Left lung (tissue), 10 donors: ENCODE data around the gene ANKRD18A. TPM values are rescaled to one million over a fixed set of nuclear protein-coding genes. Genes with fewer than 3 reads are reported as not detected.
A peak's percentile ranks its signal among the peaks of the same experiment; 100 is the strongest.
"Not testable (repeated sequence)": the region's sequence is repeated elsewhere in the genome, so short reads cannot be mapped to it uniquely, and the experiment has no call there.

Source experiments
- ATAC-seq: fragments of 200-7000 bp; cut with Tn5 transposase; one replicate; pipeline ENCODE4 v1.9.1; 2020; ENCODE audit warnings: moderate library complexity
- DNase-seq, 4 donors: peaks; one replicate each; pipeline ENCODE4 v3.0.0-alpha.2; 2013 to 2020
- H3K27ac ChIP-seq, 2 donors: fragments of 200-600 bp; sonication (generic) in 1 of 2; one replicate each; pipeline versions ENCODE4 v1.5.0 to v1.8.0; 2020 to 2021
- H3K27me3 ChIP-seq, 2 donors: fragments of 200-600 bp; sonication (generic) in 1 of 2; one replicate each; pipeline versions ENCODE4 v1.5.0 to v1.8.0; 2020 to 2021
- H3K36me3 ChIP-seq, 2 donors: fragments of 200-600 bp; sonication (generic) in 1 of 2; one replicate each; pipeline versions ENCODE4 v1.5.0 to v1.8.0; 2020 to 2021
- H3K4me1 ChIP-seq, 2 donors: fragments of 200-600 bp; one replicate each; pipeline ENCODE4 v1.8.0; 2021
- H3K4me3 ChIP-seq, 2 donors: fragments of 200-600 bp; sonication (generic) in 1 of 2; one replicate each; pipeline versions ENCODE4 v1.5.0 to v1.8.0; 2020 to 2021; ENCODE audit warnings: mild to moderate bottlenecking in 1 of 2
- H3K9me3 ChIP-seq, 2 donors: fragments of 200-600 bp; sonication (generic) in 1 of 2; one replicate each; pipeline versions ENCODE4 v1.5.0 to v1.8.0; 2020 to 2021
- CTCF ChIP-seq, 2 donors: fragments of 200-600 bp; sonication (generic) in 1 of 2; IDR thresholded peaks; one replicate each; pipeline versions ENCODE4 v1.5.0 to v1.8.0; 2021; ENCODE audit warnings: antibody characterized with exemption in 2 of 2
- intact Hi-C, 2 donors: fragments of 100-400 bp; cut with DNase I; formaldehyde crosslinking; loops; one replicate each; pipeline versions ENCODE4 v1.11.2 to v1.14.2; 2022
- polyA plus RNA-seq, 6 donors: library from polyadenylated mRNA; unstranded; fragments of 120-200 nt; gene quantifications; one replicate each; pipeline ENCODE4 v1.2.1, GENCODE V29; 2013; ENCODE audit not compliant: insufficient read length in 6 of 6
- total RNA-seq, 2 donors: library from RNA; stranded (reverse); fragmentation: NEBNext Ultra II Directional; extraction: Animal tissue kit (Norgen Biotek cat#: 25700); gene quantifications; one replicate each; pipeline ENCODE4 v1.2.1, GENCODE V29; 2021
- donor health status: DM: no; HTN: yes; CAD: no.
- donor health status: DM: no; HTN: no; CAD: no.

Gene ANKRD18A
- total and polyA plus RNA-seq, 8 donors, result 2.2 to 7.0 (median 3.3) TPM

DNA sequence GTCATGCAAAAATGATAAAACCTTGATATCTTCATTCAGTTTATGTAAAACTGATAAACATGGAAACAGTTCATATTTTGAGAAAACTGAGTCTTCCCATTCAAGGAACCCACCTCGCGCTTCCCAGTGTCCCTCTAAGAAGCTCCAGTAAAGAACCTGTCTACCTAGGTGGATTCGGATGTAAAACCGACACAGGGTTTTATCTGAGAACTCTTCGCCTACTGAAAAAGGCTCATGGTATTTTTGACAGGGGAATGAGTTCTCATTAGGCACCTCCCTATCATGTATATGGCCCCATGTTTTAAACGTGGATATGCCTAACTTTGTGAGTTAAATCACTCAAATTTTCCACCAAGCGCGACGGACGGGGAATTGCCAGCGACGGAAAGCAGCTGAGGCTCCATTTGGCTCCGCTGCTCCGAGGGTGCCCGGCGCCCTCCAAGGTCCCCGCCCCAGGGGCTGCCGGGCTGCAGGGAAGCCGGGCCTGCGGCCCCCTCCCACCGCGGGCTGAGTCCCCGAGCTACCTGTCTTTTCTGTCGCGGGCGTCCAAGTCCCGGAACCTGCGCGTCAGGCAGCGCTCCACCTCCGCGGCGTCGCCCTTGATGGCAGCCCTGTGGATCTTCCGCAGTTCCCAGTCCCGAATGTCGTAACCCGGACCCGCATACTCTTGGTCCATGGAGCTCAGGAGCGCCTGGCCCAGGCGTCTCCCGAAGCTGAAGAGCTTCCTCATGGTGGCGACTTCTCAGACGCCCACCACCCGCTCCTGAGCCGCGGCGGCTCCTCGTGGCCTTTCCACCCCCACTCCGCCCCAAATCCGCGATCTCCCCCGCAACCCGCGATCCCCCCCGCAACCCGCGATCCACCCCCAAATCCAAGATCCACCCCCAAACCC, 594 bp downstream of the ANKRD18A start:
- Histone ChIP-seq H3K27ac (no peak overlapping the region), H3K4me3 (peak overlapping the region; percentile 31 to 49), H3K9me3 (peaks cover 0 to 2% of the 10 kb centered on the region in 2 donors), H3K4me1 (peaks cover 0 to 30% of the 10 kb centered on the region in 2 donors), H3K27me3 (peaks cover 37 to 69% of the 10 kb centered on the region in 2 donors), H3K36me3 (no peaks in the 10 kb centered on the region)
- intact Hi-C loops, result no loop called here
- peak in 1 of 4 donors; percentile 84 for DNase-seq
- peak; percentile 9 for ATAC-seq
- TF ChIP-seq CTCF (IDR thresholded peaks at IDR 0.05), result no peak

DNA sequence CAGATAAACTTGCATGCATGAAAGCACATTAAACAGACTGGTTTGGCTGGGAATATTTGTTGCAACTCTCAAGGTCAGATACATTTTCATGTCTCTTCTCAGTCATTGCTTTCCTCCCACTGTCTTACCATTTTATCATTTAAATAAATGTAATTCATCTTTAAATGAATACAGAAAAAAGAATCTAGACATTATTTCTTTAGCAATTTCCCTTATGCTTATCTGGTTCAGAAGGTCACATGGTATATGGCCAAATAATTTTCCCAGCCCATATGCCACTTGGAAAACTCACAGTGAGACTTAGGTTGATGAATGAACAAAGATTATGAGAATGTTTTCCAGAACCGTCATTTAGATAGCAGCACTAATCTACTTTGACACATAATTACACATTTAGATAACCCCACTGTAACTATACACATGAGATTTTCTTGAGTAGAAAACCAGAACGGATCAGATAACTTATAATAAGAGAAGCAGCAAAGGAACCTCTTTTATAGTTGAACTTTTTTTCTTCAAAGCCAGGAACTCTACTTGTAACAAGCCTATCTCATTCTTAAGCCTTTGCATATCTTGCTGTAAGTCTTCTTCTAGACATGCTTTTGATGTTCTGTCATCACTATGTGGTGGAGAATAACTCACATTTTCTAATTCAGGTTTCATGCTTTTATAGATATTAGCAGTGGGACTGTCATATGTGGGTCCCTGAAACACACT, 22.2 kb downstream of the ANKRD18A start:
- H3K27ac ChIP-seq, intact Hi-C loops, H3K4me1 ChIP-seq, H3K27me3 ChIP-seq, H3K9me3 ChIP-seq, ATAC-seq, H3K4me3 ChIP-seq, H3K36me3 ChIP-seq: not testable (repeated sequence)
- peak in 1 of 4 donors; percentile 11 for DNase-seq

DNA sequence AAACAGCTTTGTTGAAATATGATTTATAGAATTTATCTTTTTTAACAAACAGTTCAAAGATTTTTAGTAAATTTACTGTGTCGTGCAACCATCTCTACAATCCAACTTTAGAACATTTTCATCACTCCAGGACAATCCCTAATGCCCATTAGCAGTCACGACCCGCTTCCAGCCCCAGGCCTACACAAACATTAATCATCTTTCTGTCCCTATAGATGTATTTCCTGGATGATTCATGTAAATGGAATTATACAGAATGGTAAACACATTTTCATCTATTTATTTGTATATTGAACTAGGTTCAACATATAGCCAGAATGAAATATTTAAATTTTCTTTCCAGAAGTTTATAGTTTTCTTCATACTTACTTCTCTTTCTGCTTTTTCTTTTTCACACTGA, 25.3 kb downstream of the ANKRD18A start:
- H3K27ac ChIP-seq, H3K4me1 ChIP-seq, ATAC-seq, H3K9me3 ChIP-seq, H3K36me3 ChIP-seq, DNase-seq, H3K27me3 ChIP-seq, intact Hi-C loops, H3K4me3 ChIP-seq: not testable (repeated sequence)

DNA sequence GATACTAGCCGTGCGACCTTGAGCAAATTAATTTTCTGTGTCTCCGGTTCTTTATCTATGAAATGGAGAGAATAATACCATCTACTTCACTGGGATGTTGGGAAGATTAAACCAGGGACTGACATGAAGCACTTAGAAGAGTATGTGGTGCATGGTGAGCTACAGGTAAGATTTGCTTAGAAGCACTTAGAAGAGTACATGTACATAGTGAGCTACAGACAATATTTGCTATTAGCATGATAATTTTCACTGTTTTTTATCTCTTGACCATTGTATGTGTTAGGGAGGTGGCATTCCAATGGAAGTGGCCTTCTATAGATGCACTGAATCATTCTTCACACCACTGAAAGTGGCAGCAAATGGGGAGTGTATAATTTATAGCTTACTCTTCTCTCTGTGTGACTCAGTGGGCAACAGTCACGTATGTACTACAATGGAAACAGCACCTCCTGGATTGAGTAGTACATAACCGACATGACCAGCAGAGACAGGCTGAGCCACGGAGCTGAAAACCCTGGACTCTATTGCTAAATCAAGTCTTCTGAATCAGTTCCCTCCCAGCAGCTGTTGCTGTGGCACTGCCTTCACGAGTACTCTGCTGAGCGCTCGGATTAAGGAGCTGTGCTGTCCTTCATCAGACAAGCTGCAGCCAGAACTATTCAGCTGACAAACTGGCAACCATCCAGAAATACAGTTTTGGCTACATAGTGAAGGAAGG, 28.9 kb downstream of the ANKRD18A start:
- intact Hi-C loops, ATAC-seq: not testable (repeated sequence)
- peak in 2 of 4 donors; percentile 26 to 70 for DNase-seq

GRCh38 chr9:38583765-38584164, 36.6 kb downstream of the ANKRD18A start:
- DNase-seq, H3K4me3 ChIP-seq, H3K4me1 ChIP-seq, H3K36me3 ChIP-seq, H3K27ac ChIP-seq, ATAC-seq, H3K9me3 ChIP-seq, intact Hi-C loops, H3K27me3 ChIP-seq: not testable (repeated sequence)

More for the DNA sequence above, 28.9 kb downstream of the ANKRD18A start:
- H3K4me1 ChIP-seq, H3K27ac ChIP-seq, H3K4me3 ChIP-seq, H3K27me3 ChIP-seq, H3K36me3 ChIP-seq, H3K9me3 ChIP-seq: not testable (repeated sequence)

DNA sequence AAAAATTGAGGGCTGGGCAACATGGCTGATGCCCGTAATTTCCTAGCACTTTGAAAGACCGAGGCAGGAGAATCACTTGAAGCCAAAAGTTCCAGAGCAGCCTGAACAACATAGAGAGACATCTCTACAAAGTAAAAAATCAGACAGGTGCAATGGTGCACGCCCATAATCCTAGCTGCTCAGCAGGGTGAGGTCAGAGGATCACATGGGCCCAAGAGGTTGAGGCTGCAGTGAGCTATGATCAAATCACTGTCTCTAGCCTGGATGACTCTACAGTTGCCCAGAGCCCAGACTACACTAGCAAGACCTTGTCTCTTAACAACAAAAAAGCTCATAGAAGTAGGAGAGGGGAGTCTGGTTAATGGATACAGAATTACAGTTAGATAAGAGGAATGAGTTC, 40.3 kb downstream of the ANKRD18A start:
- H3K4me3 ChIP-seq, H3K27ac ChIP-seq, H3K4me1 ChIP-seq, DNase-seq, H3K9me3 ChIP-seq, H3K27me3 ChIP-seq, H3K36me3 ChIP-seq, ATAC-seq, intact Hi-C loops: not testable (repeated sequence)

DNA sequence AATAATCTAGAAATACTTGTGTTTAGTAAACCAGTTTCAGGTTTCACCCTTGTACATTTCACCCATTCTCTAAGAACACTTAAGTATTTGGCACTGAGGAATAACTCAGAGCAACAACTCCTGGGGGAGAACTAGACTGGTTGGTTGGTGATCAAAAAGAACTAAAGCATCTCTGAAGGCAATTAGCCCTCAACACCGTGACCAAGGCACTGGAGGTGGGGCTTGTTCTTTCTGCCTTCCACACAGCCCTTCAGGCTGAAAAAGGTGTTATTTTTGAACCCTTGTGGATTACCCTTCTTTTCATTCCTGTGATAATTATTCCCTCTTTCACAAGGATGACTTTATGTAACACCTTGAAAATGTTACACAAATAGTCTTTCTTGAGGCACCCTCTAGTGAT, 44.2 kb downstream of the ANKRD18A start:
- intact Hi-C loops, H3K4me3 ChIP-seq, ATAC-seq, H3K36me3 ChIP-seq, H3K27ac ChIP-seq, H3K27me3 ChIP-seq, H3K4me1 ChIP-seq, DNase-seq, H3K9me3 ChIP-seq: not testable (repeated sequence)

DNA sequence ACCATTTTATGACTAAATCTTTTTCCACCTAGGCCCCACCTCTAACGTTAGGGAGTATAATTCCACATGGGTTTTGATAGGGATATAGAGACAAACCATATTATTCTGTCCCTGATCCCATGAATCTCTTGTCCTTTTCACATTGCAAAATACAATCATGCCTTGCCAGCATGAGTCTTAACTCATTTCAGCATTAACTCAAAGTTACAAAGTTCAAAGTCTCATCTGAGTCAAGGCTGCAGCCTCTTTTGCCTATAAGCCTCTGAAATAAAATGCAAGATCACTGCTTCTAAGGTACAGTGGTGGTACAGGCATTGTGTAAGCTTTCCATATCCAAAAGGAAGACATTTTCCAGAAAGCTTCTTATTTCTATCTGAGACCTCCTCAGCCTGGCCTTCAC, 54.3 kb downstream of the ANKRD18A start:
- H3K4me3 ChIP-seq, H3K27ac ChIP-seq, H3K9me3 ChIP-seq, H3K36me3 ChIP-seq, H3K27me3 ChIP-seq, intact Hi-C loops, ATAC-seq, H3K4me1 ChIP-seq, DNase-seq: not testable (repeated sequence)

- intact Hi-C loops, DNase-seq, H3K4me3 ChIP-seq, H3K27ac ChIP-seq, H3K9me3 ChIP-seq, H3K4me1 ChIP-seq, H3K27me3 ChIP-seq, H3K36me3 ChIP-seq, ATAC-seq: not testable (repeated sequence)
These were observed 55.2 kb downstream of the ANKRD18A start for GRCh38 chr9:38565178-38565577.

- ATAC-seq, H3K27ac ChIP-seq, intact Hi-C loops, DNase-seq, H3K36me3 ChIP-seq, H3K4me1 ChIP-seq, H3K4me3 ChIP-seq, H3K27me3 ChIP-seq, H3K9me3 ChIP-seq: not testable (repeated sequence)
These were observed 56.5 kb downstream of the ANKRD18A start for GRCh38 chr9:38563911-38564310.

DNA sequence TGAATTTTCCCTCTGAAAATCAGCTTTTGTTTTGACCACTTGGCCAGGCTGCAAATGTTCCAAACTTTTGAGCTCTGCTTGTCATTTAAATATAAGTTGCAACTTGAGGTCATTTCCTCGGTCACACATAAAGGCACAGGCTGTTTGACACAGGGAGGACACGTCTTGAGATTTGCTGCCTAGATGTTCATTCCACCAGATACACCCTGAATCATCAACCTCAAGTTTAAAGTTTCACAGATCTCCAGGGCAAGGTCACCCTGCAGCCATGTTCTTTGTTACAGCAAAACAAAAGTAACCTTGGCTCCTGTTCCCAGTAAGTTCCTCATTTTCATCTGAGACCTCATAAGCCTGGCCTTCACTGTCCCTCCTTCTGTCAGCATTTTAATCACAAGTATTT, 59.3 kb downstream of the ANKRD18A start:
- H3K36me3 ChIP-seq, H3K4me3 ChIP-seq, H3K27me3 ChIP-seq, ATAC-seq, H3K4me1 ChIP-seq, H3K27ac ChIP-seq, intact Hi-C loops, H3K9me3 ChIP-seq, DNase-seq: not testable (repeated sequence)

DNA sequence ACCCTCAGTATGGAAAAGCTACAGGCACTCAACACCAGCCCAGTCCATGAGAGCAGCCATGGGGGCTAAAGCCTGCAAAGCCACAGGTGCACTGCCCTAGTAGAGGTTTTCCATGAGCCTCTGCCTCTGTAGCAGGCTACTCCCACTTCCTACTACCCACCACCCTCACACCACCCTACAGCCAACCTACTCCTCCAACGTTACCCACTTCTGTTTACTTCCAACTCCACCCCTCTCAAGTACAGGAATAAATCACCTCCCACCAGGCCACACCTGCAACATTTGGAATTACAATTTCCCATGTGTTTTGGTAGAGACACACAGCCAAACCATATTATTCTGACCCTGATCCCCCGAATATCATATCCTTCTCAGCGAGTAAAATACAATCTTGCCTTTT, 61.2 kb downstream of the ANKRD18A start:
- ATAC-seq, H3K9me3 ChIP-seq, intact Hi-C loops, H3K36me3 ChIP-seq, DNase-seq, H3K4me3 ChIP-seq, H3K27ac ChIP-seq, H3K4me1 ChIP-seq, H3K27me3 ChIP-seq: not testable (repeated sequence)
